GM12878 (cell line): Measurements from ENCODE around the gene IZUMO3. TPM values are rescaled to one million over a fixed set of nuclear protein-coding genes. Genes with fewer than 3 reads are reported as not detected.

Source experiments
- CREM ChIP-seq: IDR thresholded peaks from 2 replicates; pipeline ENCODE4 v1.6.1; 2014; ENCODE audit warnings: antibody characterized with exemption, low read depth
- EGR1 ChIP-seq, 2 experiments: IDR thresholded peaks; 1 replicate in 1 of 2; 2 replicates in 1 of 2; pipeline ENCODE4 v1.6.1; 2011 to 2012; ENCODE audit warnings: low read depth in 2 of 2, low read length in 2 of 2, borderline replicate concordance in 1 of 2, mild to moderate bottlenecking in 1 of 2, moderate library complexity in 1 of 2
- ESRRA ChIP-seq: IDR thresholded peaks from 2 replicates; pipeline ENCODE4 v1.6.1; 2012; ENCODE audit warnings: mild to moderate bottlenecking, low read length, improper control_type of control experiment
- MEF2B ChIP-seq: fragments of 450-650 bp; IDR thresholded peaks from 2 replicates; pipeline ENCODE4 v1.6.1; 2018; ENCODE audit warnings: mild to moderate bottlenecking, moderate library complexity; ENCODE audit not compliant: partially characterized antibody, poor library complexity, severe bottlenecking
- MYB ChIP-seq: fragments of 150-350 bp; IDR thresholded peaks from 2 replicates; pipeline ENCODE4 v1.6.1; 2014; ENCODE audit warnings: mild to moderate bottlenecking, low read depth, low read length, borderline replicate concordance
- RAD21 ChIP-seq: IDR thresholded peaks from 2 replicates; pipeline ENCODE4 v1.6.1; 2011; ENCODE audit warnings: mild to moderate bottlenecking, low read depth, low read length, moderate library complexity; ENCODE audit not compliant: insufficient read depth
- SUZ12 ChIP-seq: fragments of 200-600 bp; sonication (generic); IDR thresholded peaks from one replicate; pipeline ENCODE4 v1.6.1; 2018; ENCODE audit warnings: antibody characterized with exemption, mild to moderate bottlenecking; ENCODE audit not compliant: unreplicated experiment
- polyA plus RNA-seq, 11 experiments: library from polyadenylated mRNA; depleted of rRNA in 4 of 11; unstranded in 6 of 11; stranded (reverse) in 5 of 11; fragments of >200 nt; fragmentation: Nextera tagmentation in 4 of 11; fragmentation: Illumina TruSeq in 1 of 11; extraction: Ambion mirVana in 4 of 11; extraction: Trizol in 1 of 11; gene quantifications; 1 replicate in 1 of 11; 2 replicates in 10 of 11; pipeline versions ENCODE4 v1.2.1 to v1.2.3, GENCODE V29; 2011 to 2016; ENCODE audit warnings: inconsistent platforms in 2 of 11, missing spikeins in 2 of 11, low read depth in 1 of 11
- total RNA-seq, 4 experiments: library from RNA; depleted of rRNA in 3 of 4; stranded (reverse); fragments of >200 nt in 3 of 4; fragmentation: Illumina TruSeq in 1 of 4; extraction: Trizol in 1 of 4; gene quantifications; 2 replicates each; pipeline versions ENCODE4 v1.2.1 to v1.2.3, GENCODE V29; 2013 to 2021

Gene IZUMO3
- total and polyA plus RNA-seq, 10 of the 15 experiments (the other 5 are each of a cell fraction or from before 2014, with no cell fraction given): not detected

GRCh38 chr9:24497671-24498070 lies 48.0 kb downstream of the IZUMO3 start (continued):
- no peak for TF ChIP-seq MEF2B
- no peak for TF ChIP-seq MYB
- TF ChIP-seq RAD21: no peak
- TF ChIP-seq SUZ12: no peak
- TF ChIP-seq CREM: no peak
- no peak for TF ChIP-seq EGR1 (IDR thresholded peaks at IDR 0.05; ENCODE audit: borderline replicate concordance in 1 of 2, low read depth in 2 of 2, low read length in 2 of 2)
- no peak for TF ChIP-seq ESRRA
